Stromal cell of bone marrow (primary cell): Measurements from ENCODE around the gene SLC6A6.
"Not testable (repeated sequence)": the region's sequence is repeated elsewhere in the genome, so short reads cannot be mapped to it uniquely, and the experiment has no call there.

Experiments
- DNase-seq: peaks from one replicate; pipeline ENCODE4 v3.0.0-alpha.2; 2012; ENCODE audit warnings: low read depth

SLC6A6 gene

DNA sequence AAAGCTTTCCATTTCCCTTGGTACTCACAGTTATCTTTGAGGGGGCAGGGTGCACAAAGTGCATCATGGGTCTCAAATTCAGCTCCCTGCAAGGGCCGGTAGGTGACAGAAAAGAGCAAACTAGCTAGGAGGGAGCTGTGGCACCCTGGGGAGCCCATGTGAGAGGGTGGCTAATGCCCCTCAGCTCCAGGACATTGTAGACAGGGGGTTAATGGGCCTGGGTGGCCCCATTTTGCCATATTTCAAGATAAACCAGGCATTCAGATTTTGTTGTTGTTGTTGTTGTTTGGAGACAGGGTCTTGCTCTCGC is 3.7 kb upstream of the SLC6A6 start:
- no peak for DNase-seq

DNA sequence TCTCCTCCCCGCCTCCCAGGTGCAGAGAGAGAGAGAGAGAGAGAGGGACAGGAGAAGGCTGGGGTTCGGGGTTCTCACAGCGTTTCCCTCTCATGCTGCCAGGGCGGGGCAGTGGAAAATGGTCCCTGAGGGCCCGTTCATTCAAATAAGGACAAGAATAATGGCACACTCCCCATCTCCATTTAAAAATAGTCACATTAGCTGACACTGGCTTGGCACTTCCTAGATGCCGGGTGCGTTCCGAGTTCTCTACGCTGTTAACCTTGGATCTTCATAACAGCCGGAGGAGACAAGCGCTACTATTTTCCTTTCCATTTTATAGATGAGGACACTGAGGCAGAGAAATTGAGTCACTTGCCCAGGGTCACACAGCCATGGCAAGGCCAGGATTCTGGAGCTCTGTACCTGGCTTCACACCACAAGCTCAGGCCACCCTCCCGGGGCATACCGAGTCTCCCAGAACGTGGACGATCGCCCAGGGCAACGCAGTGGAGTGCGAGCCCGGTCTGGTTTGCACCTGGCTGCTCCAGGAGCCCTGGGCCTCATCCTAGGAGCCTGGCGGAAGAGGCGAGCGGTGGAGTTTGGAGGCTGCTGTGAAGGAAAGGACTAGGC is 608 bp upstream of the SLC6A6 start:
- no peak for DNase-seq

GRCh38 chr3:14403619-14404155 is 1.3 kb downstream of the SLC6A6 start:
- no peak for DNase-seq

DNA sequence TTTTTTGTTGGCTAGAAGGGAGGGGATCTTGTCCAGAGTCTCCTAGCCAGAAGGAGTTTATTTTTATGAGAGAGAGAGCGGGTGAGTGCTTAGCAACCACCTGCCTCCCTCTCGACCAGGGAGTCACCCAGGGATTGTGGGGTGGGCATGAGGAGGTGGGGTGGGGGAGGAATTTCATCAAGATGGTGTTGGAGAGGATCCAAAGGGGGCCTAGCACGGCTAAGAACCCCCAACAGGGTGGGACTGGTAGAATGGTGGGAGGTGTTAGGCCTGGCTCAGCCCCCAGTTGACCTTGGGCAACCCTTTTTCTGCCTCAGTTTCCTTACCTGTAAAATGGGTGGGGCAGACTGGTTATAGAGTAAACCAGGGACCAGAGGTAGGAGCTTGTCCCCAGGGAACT is 1.8 kb downstream of the SLC6A6 start:
- no peak for DNase-seq

DNA sequence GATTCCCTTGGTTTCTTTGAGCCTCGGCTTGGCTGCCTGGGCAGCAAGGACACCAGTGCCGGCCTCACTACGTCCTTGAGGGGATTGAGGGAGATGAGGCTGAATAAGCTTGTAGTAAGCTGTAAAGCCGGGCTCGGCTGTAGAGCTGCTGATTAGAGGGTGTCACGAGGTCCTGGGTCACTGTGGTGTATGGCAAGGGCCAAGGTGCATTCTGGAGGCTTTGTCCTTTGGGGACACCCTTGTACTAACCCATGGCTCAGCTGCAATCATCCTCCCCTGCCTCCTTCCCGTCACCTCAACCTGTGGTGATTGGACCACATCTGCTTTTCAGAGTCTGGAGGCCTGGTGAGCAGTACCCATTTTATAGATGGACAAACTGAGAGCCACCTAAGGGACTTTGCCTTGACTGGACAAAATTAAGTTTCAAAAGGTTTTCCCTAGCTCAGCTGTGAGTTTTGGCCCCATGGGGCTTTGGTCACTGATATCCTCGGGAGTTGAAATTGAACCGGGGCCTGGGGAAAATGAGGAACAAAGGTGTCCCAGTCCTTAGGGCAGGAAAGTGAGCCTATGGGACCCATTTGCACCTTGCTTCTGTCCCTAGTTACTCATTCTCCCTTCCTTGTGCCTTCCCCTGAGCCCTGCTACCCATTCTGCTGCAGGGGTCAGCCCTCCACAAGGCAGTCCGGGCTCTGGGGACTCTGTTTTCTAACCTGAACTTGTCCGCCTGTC is 2.4 kb downstream of the SLC6A6 start:
- DNase-seq, result no peak

- no peak for DNase-seq
Observed at GRCh38 chr3:14405360-14406238, 3.2 kb downstream of the SLC6A6 start.

DNA sequence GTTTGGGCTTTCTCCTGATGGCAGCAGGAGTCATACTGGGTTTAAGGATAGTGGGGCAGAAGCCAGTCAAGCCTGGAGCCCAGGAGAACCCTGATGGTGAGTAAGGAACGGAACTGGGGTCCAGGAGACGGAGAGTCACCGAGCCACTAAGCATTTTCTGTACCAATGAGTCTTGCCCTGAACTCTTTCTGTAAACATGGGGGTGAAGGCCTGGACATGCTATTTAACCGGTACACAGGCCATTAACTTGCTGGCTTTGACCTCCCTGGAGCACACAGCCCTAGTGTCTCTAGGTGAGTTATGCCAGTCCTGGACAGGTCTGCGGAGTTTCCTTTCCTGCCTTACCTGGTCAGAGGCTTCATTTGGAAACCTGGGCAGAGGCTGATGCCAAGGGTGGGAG is 3.9 kb downstream of the SLC6A6 start:
- DNase-seq, result no peak

DNA sequence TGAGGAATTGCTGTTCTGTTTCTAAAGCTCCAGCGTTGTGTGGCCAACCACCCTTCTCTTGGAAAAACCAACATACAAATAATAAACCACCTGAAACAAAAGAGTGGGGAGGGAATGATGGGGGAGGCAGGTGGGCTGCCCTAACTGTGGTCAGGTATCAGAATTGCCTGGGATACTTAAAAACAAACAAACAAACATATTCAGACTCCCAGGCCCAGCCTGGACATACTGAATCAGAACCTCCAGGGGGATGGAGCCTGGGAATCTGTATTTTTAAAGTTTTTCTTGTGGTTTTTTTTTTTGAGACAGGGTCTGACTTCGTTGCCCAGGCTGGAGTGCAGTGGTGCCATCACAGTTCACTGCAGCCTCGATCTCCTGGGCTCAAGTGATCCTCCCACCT is 4.4 kb downstream of the SLC6A6 start:
- DNase-seq, result no peak

- DNase-seq, result no peak
Observed at GRCh38 chr3:14407203-14407602, 4.8 kb downstream of the SLC6A6 start.

DNA sequence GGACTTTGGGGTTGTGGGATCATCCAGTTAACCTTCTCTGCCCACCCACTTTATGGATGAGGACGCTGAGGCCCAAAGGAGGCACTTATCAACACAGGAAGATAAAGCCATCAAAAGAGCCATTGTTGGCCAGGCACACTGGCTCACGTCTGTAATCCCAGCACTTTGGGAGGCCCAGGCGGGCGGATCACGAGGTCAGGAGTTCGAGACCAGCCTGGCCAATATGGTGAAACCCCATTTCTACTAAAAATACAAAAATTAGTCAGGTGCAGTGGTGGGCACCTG is 7.3 kb downstream of the SLC6A6 start:
- not testable (repeated sequence) for DNase-seq

DNA sequence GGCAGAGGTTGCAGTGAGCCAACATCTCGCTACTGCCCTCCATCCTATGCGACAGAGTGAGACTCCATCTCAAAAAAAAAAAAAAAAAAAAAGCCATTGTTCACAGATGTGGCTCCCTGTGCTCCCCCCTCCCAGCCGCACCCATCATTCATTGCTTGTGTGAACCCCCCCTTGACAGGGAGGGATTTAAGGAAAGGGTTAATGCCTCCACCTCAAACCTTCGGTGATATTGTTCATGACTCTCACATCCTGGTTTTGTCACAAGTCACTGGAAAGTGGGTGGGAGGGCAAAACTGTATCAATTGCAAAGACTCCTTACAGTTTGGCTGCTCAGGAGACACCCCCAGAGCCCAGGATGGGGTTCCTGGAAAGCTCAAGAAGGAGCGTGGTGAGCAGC is 7.7 kb downstream of the SLC6A6 start:
- no peak for DNase-seq

DNA sequence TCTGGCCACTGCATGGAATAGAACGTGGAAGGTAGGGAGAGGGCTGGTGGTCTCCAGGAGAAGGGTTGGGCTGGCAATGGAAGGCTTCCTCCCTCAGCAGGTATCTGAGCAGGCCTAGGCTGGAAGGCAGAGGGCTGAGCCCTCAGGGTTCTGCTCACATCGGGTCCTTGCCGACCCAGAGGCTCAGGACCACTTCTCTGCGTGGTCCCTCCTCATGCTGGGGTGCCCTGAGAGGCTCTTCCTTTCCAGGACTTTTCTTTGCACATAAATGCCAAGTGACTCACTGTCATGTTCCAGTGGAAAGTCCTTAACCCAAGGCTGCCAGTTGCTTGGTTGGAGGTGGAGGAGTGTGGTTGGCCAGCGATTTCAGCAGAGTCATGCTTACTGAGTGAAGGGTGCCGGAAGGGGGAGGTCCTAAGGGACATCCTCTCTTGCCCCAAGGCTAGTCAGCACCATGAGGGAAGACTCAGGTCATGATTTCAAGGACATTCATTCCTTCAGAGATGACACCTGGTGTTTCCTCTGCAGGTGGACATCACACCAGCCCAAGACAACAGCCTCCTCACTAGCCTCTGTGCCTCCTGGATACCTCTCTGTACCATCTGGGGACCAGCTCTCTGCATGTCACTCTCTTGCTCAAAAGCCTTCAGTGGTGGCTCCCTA is 8.2 kb downstream of the SLC6A6 start:
- peak; percentile 87 for DNase-seq

- no peak for DNase-seq
Observed at GRCh38 chr3:14411166-14411526, 8.7 kb downstream of the SLC6A6 start.

- no peak for DNase-seq
Observed at GRCh38 chr3:14411988-14412387, 9.6 kb downstream of the SLC6A6 start.

- no peak for DNase-seq
Observed at GRCh38 chr3:14412831-14413380, 10.5 kb downstream of the SLC6A6 start.

DNA sequence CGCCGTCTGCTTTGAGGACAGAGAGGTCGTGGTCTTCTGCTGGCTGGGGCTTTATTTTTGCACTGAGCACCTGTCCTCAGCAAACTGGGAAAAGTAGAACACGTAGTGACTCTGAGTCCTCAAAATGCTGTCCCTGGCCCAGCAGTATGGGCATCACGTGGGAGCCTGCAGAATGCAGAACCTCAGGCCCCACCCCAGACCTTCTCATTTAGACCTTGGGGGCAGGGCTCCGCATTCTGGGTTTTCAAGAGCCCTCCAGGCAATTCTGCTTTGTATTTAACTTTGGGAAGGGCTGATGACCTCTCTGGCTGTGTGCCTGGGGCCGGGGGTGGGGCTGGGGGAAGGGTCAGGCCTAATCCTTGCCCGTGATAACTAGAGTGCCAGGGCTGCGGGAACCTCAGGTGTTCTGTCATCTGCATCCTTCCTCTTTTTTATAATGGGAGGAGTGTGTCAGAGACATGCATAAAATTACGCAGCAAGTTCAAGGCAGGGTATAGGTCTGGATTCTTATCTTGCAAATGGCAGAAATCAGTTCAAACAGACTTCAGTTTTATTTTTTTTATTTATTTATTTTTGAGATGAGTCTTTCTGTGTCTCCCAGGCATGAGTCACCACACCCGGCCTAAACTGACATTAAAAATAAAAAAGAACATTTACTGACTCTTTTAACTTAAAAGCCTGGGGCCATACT is 11.1 kb downstream of the SLC6A6 start:
- no peak for DNase-seq

GRCh38 chr3:14414846-14415464 is 12.5 kb downstream of the SLC6A6 start:
- no peak for DNase-seq

GRCh38 chr3:14415501-14415900 is 13.1 kb downstream of the SLC6A6 start:
- no peak for DNase-seq

- no peak for DNase-seq
Observed at GRCh38 chr3:14416453-14416852, 14.0 kb downstream of the SLC6A6 start.

DNA sequence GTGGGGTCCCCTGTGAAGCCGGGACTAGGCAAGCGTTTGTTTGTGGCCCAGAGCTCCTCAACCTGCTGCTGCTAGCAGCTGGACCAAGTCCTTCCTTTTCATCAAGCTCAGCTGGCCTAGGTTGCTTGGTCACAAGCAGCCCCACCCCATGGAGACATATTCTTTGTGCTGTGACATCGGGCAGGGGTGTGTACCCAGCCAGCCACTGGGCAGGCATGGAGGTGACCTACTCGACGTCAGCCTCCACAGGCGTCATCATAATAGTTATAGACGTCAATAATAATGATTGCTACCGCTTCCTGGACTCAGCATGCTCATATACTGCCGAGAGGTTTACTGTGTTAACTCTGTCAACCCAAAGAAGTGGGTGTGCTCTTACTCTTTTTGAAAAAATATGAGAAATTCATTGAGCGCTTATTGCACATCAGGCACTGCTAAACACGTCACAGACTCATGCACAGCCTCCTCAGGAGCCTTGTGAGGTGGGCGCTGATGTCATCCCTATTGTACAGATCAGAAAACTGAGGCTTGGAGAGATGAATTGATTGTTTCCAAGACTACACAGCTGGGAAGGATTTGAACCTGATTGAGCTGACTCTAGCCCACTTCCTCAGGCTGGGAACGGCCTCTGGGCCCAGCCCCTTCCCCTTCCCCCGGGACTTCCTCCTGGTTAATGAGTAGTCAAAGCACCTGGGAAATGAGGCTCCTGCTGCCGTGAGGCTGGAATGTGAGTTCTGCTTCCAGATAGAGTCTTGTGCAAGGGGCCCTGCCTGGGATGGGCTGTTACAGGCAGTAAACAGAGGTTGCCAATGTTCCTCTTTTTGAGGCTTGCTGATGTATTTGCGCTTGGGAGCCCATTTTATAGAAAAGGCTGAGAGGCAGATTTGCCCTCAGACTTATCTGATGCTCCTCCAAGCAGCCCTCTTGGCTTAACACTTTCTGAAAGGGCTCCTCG is 16.2 kb downstream of the SLC6A6 start:
- no peak for DNase-seq
